Stimulated activated CD8-positive, alpha-beta memory T cell treated with anti-CD3 and anti-CD28 coated beads, Interleukin-15, amount 100 ng/mL, for 1 hour (primary cell): ENCODE results near the gene L3MBTL1.
"Not testable (repeated sequence)": the region's sequence is repeated elsewhere in the genome, so short reads cannot be mapped to it uniquely, and the experiment has no call there.

Experiments
- DNase-seq: peaks from one replicate; pipeline ENCODE4 v3.0.0-alpha.2; 2020; ENCODE audit warnings: low read depth

Gene L3MBTL1

DNA sequence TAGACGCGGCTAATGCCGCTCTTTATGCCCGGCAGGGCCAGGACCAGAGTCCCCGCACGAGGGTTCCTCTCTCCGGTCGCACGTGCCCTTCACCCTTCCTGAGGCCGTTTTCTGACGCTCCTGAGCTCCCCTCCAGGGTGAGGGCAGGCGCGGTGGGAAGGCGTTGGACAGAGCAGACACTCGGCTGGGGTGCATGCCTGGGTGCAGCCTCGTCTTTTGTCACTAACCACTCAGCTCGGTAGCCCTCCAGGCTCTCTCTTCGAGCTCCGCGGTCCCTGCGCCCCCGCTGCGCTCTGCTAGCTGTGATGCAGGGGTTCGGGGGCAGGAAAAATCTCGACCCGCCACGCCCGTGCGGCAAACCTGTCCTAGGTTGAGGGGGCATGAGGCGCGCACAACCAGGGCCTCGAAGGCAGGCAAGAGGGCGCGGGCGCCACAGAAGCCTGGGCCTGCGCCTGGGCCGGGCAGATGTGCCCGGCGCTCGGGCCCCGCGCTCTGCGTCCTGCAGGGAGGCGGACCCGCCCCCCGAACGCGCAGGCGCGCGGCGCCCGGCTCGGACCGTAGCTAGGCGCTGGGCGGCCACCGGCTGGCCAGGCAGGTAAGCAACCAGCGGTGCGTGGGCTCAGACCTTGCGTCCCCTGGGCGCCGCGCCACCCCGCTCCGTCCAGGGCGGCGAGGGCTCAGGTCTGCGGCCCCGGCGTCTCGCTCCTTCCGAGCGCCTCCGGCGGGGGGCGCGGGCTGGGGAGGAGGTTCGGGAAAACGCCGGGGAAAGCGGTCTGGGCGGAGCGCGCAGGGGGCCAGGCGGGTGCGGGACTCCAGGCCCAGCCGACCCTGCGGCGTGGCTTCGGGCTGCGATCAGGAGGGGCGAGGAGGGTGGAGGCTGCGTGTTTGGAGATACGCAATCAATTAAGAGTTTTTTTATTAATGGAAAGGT is at the start of gene L3MBTL1:
Gene L3MBTL1 (plus strand): TSS at position 548 of the 931 bp plus-strand sequence. CDS start 5,807 bp downstream, outside the sequence.
- no peak for DNase-seq

DNA sequence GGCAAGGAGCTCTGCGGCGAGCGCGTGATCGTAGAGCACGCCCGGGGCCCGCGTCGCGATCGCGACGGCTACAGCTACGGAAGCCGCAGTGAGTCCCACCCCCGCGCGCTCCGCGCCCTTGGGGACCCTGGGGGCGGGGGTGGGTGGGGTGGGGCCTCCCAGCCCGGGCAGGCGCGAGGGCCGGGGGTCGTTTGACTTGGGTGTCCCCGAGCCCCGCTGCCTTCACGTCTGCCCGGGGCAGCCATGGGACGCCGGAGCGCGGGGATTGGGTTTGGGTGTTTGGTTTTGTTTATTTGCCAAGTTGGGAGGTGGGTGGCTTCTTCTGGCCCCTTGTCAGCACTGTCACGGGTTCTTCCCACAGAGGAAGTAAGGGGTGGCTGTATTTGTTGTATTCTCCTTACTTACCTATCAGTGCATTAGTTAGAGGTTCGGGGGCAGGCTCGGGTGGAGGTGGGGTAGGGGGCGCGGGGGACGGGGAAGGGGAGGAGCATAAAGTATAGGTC is 49.0 kb upstream of the L3MBTL1 start:
- no peak for DNase-seq

DNA sequence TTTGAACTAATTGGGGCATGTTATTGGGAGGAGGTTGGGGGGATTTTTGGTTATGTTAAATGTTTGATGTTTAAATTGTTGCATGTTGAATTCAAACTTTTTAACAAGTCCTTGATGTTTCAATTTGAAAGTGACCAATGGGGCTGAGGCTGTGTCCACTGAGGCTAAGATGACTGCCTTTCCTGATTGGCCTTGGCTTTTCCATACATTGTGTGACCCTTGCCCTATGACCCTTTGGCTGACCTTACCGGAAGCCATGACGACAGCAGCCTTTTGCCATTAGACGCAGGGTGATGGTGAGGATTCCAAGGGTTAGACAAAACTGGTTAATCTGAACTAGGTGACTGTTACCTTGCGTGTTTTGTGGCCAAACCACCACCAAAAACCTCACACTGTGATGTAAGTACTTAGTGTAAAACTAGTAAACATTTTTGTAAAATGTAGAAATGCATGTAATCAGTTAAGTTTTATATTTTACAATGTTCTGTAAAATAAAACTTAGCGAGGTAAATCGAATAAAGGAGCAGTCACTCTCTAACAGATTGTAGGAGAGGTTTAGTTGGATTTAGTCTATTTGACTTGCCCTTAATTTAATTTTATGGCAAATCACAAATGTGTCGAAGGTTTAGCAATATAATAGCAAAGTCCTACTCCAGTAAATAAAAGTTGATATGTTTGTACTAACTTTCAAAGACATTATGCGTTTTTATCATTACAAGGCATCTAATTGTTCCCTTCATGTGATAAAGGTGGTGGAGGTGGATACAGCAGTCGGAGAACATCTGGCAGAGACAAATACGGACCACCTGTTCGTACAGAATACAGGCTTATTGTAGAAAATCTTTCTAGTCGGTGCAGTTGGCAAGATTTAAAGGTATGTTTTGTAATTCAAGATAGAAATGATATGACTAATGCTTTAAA is 48.2 kb upstream of the L3MBTL1 start:
- no peak for DNase-seq

DNA sequence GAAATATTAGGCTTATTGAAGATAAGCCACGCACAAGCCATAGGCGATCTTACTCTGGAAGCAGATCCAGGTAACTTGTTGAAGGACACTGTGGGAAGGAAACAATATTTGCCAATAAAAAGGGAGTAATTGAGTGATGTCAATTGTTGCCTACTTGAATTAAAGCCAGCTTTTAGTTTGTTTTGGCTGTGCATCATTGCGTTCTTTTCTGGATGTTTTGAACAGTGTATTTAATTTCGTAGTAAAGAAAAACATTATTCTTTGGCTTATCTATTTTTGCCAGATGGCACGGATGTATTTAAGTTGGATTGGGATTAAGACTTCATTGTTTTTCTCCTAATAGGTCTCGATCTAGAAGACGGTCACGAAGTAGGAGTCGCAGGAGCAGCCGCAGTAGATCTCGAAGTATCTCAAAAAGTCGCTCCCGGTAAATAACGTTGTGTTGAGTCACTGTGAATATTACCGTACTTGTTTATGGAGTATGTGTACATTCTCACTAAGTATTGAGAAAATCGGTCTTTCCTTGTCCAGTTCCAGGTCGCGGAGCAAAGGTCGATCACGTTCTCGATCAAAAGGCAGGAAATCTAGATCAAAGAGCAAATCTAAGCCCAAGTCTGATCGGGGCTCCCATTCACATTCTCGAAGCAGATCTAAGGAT is 47.2 kb upstream of the L3MBTL1 start:
- no peak for DNase-seq

DNA sequence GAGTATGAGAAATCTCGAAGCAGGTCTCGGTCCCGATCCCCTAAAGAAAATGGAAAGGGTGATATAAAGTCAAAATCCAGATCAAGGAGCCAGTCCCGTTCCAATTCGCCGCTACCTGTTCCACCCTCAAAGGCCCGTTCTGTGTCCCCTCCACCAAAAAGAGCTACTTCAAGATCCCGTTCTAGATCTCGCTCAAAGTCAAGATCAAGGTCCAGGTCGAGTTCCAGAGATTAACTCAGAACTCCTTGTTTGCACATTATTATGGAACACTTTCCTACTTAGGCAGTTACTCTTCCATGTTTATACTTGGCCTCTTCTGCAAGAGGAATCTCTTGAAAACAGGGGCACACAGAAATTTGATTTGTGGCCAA is 46.7 kb upstream of the L3MBTL1 start:
- DNase-seq = no peak

DNA sequence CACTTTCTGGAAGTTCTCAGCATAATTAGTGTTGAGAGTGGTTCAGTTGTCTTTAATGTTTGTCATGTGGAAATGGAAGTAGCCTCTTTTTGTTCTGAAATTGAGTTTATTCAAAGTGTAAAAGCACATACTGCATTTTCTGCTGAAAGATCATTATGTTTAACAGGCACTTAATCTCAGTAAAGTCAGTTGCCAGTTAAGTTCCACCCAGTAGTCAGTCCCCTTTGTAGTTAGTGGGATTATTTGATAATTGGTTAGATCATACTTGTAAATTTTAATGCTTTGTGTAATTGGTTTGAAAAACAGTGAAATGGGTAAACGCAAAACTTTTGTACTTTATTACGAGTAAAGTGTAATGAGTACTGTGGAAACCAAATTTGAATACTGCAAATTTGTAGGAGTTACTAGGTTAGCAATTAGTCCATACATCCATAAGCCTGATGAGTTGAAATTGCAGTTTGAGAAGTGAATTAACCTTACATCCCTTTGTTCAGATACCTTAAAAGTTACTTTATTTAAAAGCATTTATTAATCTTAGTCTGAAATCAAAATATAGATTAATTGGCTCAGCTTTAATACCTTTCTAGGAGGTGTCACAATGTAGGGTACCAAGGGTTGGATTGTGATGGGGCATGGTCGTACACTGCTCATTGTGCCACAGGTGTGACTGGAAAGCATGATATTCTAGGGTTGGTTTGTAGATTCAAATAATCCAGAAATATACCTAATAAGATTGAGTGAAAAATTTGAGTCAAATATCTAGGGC is 45.4 kb upstream of the L3MBTL1 start:
- no peak for DNase-seq

DNA sequence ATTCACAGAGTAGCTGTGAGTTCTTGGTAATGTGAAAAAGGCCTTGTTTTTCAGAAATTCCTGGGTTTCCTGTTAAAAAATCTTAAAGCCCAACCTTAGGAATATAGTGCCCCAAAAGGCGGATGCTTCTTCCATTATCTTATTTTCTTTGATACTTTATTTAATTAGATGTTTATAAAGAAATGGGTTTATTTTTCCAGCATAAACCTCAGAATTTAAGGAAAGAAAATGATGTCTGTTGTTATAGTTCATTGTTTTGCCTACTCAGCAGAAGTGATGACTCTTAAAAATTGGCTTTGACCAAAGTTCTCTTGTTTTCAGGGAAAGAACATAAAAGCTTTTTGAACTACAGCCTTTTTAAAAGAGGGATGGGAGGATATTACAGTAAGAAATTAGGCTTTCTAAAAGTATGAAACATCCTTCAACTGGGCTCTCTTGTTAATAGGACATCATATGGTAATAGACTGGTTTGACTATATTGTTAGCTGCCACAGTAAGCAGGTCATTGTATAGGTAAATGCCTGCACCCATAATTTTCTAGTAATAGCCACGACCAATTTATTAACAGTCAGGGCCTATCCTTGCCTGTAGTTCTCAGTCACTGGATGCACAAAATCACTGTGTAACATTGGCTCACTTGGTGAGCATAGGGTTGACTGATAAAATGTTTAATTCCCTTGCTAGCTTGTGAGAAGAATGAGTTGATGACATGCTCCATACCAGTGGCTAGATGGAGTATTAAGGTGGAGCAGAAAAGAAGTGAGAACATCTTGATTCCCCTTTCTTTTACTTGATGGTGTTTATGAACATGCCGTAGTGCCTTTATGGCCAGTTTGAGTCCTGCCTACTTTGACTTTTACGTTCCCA is 44.6 kb upstream of the L3MBTL1 start:
- DNase-seq = no peak

DNA sequence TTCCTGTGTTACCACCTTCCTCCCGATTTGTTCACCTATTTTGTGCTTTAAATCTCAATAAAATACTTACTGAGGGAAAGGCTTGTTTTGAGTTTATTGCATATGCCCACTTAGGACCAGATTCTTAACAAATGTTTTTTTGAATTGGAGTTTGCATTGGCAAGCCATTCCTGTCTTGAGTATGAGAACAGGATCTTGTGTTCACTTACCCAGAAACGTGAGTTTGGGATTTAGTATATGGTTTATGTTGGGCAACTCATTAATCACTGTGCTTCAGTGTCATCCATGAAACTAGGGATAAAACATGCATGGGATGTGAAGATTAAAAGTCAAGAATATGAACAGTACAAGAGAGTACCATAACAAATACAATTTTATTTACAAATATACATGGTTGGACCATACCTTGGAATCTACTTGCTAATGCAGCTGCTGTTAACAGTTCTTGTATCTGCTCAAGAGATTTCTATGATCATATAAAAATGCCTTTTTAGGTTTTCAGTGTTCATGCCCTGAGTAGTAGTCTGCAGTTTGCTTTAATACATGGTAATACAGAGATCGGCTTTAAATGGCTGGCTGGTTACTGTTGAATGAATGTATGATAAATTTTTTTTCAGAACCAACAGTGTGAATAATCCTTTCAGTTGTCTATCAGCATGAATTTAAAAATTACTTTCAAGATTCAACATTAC is 43.8 kb upstream of the L3MBTL1 start:
- no peak for DNase-seq

DNA sequence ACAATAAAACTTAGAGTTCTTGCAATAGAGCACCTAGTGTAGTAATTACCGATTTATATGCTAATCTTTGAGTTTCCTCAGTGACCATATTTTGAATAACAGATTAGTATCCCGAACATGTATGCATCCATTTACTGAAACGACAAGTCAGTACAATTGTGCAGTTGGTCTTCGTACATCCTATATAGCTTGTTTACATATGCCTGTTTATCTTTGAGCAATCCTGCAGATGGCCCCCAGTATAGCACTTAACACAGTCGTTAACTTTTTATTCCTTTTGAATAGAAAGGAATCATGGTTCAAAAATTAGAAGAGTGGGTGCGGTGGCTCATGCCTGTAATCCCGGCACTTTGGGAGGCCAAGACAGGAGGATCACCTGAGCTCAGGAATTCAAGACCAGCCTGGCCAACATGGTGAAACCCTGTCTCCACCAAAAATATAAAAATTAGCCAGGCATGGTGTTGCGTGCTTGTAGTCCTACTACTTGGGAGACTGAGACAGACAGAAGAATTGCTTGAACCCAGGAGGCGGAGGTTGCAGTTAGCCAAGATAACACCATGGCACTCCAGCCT is 43.2 kb upstream of the L3MBTL1 start:
- no peak for DNase-seq

DNA sequence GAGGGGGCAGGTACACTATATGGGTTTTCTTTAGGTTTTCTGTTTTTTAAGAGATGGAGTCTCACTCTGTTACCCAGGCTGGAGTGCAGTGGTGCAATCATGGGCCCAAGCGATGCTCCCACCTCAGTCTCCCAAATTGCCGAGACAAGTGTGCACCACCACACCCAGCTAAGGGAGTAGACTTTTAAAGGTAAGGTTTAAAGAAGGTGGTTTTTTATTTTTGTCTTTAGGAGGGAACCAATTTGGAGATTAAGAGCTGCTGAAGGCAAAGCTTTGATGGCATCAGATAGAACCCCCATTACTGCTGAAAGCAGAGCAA is 41.9 kb upstream of the L3MBTL1 start:
- no peak for DNase-seq

DNA sequence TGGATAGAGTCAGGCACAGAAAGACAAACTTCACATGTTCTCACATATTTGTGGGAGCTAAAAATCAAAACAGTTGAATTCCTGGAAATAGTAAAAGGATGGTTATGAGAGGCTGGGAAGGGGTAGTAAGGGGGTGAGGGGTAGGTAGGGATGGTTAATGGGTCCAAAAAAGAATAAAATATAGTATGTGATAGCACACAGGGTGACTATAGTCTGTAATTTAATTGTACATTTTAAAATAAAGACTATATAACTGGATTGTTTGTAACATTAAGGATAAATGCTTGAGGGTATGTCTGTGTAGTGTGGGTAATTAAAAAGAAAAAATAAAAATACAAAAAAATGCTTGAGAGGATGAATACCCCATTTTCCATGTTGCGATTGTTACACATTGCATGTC is 39.9 kb upstream of the L3MBTL1 start:
- no peak for DNase-seq

DNA sequence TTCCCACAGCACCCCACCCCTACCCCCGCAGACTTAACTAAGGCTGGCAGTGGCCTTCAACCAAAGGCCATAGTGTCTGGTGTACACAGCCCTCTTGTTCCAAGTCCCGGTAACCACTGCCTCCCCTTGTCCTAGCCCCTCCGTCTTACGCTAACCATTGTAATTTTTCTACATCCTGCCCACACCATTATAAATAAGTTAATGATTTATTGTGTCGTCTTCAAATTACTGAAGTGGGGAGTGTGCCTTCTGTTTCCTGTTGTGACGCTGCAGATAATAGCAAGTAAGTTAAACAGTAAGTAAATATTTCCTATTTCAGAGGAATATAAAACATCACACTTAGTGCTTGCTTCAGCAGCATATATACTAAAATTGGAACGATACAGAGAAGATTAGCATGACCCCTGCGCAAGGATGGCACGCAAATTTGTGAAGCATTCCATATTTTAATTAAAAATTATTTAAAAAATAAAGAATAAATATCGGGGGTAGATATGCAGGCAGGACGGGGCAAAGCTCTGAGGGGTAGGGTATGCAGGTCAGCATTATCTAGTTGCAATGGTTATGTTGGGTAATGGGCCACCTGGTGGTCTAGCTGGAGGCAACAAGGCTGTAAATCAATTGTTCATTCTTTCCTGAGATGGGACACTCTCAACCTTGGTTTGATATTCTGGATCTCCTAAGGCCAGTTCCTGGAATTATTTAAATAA is 34.7 kb upstream of the L3MBTL1 start:
- DNase-seq = no peak

DNA sequence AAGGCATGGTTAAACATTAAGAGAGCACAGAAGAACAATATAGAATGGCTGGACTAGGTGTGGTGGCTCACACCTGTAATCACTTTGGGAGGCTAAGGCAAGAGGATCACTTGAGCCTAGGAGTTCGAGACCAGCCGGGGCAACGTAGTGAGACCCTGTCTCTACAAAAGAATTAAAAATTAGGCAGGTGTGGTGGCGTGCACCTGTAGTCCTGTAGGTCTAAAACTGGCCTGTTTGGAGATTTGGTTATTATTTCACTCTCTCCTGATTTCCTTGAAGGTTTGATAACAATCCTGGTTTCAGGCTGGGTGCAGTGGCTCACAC is 34.2 kb upstream of the L3MBTL1 start:
- no peak for DNase-seq

DNA sequence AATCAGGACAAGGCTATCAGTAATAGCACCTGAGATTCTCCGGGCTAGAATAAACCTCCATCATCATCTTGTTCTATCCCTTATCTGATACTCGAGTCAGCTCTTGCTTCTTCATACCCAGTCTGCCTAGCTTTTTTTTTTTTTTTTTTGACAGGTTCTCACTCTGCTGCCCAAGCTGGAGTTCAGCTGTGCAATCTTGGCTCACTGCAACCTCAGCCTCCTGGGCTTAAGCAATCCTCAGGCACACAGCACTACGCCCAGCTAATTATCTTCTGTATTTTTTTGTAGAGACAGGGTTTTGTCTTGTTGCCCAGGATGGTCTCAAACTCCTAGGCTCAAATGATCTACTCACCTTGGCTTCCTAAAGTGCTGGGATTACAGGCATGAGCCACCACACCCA is 30.3 kb upstream of the L3MBTL1 start:
- DNase-seq = no peak

DNA sequence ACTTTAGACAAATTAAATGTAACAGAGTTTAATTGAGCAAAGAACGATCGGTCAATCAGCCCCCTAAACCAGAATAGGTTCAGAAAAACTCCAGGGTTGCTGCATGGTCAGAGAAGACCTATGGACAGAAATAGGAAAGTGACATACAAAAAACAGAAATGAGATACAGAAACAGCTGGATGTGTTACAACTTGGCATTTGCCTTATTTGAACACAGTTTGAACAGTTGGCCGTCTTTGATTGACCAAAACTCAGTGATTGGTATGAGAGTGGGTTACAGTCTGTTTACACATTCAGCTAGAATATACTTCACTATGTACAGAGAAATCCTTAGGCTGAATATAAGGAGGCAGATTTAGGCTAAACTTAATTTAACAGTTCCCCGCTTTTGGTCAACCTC is 29.9 kb upstream of the L3MBTL1 start:
- DNase-seq = no peak

DNA sequence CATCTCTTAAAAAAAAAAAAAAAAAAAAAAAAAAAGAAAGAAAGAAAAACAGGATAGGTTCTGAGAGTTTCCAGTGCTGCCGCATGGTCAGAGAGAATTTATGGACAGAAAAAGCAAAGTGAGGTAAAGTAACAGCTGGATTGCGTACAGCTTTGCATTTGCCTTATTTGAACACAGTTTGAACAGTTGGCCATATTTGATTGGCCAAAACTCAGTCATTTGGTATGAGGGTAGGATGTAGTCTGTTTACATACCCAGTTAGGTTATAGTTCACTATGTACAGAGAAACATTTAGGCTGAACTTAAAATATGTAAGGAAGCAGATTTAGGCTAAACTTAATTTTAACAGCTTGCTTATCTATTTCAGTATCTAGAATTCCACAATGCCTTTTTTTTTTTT is 17.5 kb upstream of the L3MBTL1 start:
- no peak for DNase-seq

DNA sequence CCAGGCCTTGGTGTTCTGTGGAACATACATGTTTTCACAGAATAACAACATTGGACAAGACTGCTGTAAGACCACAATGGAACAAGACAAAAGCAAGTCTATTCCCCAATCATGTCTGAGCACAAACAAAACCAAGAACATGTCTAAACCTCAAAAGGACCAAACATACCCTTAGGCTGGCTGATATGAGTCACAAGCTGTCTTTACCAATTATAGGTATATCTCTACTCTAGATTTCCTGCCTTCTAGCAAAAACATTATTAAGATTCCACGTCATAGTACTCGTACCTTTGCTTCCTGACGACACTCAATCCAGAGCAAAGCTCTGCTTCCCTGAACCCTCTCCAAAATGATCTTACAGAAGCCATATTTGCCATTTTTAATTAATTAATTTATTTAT is 15.4 kb upstream of the L3MBTL1 start:
- DNase-seq = no peak

DNA sequence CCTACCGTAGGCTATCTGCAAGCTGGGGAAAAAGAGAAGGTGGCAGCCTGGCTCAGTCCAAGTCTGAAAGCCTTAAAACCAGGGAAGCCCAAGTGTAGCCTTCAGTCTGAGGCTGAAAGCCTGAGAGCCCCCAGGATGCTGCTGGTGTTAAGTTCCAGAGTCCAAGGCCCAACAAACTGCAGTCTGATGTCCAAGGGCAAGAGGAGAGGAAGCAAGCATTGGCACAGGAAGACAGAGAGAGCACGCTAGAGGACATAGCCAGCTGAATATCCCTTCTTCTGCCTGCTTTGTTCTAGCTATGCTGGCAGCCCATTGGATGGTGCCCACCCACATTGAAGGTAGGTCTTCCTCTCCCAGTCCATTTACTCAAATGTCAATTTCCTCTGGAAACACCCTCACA is 12.1 kb upstream of the L3MBTL1 start:
- no peak for DNase-seq

DNA sequence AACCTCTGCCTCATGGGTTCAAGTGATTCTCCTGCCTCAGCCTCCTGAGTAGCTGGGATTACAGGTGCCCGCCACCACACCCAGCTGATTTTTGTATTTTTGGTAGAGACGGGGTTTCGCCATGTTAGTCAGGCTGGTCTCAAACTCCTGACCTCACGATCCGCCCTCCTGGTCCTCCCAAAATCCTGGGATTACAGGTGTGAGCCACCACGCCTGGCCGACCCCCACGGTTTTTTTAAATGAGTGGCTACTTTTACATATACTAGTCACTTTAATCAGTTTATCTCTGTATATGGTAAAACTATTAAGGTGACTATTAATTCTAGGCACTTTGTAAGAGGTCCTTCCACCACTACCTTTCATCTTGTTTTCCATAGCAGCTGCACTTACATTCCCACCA is 5.5 kb upstream of the L3MBTL1 start:
- DNase-seq = not testable (repeated sequence)
